Sigmoid colon (tissue), 7 donors: ENCODE measurements around the gene NXPH4. TPM values are rescaled to one million over a fixed set of nuclear protein-coding genes. Genes with fewer than 3 reads are reported as not detected.

Source experiments
- DNase-seq: peaks from one replicate; pipeline ENCODE4 v3.0.0-alpha.2; 2019
- H3K27ac ChIP-seq, 4 donors: fragments of 200-600 bp; sonication (generic); one replicate each; pipeline ENCODE4 v1.5.1; 2016 to 2019; ENCODE audit warnings: mild to moderate bottlenecking in 1 of 4
- H3K27me3 ChIP-seq, 3 donors: fragments of 200-600 bp; sonication (generic); one replicate each; pipeline ENCODE4 v1.5.1; 2019; ENCODE audit warnings: mild to moderate bottlenecking in 1 of 3
- H3K36me3 ChIP-seq, 4 donors: fragments of 200-600 bp; sonication (generic); one replicate each; pipeline ENCODE4 v1.5.1; 2016 to 2019
- H3K4me1 ChIP-seq, 4 donors: fragments of 200-600 bp; sonication (generic); one replicate each; pipeline ENCODE4 v1.5.1; 2017 to 2019
- H3K4me3 ChIP-seq, 4 donors: fragments of 200-600 bp; sonication (generic); one replicate each; pipeline ENCODE4 v1.5.1; 2017 to 2019; ENCODE audit warnings: mild to moderate bottlenecking in 2 of 4, moderate library complexity in 1 of 4
- H3K9me3 ChIP-seq, 4 donors: fragments of 200-600 bp in 3 of 4; sonication (generic) in 3 of 4; one replicate each; pipeline versions ENCODE4 v1.5.1 to v1.6.1; 2013 to 2019
- EP300 ChIP-seq, 4 donors: sonication (generic); formaldehyde crosslinking; IDR thresholded peaks; one replicate each; pipeline ENCODE4 v1.6.1; 2017; ENCODE audit warnings: antibody characterized with exemption in 4 of 4
- POLR2A ChIP-seq, 2 donors: fragments of 450-650 bp; IDR thresholded peaks; one replicate each; pipeline ENCODE4 v1.6.1; 2016; ENCODE audit warnings: antibody characterized with exemption in 2 of 2, mild to moderate bottlenecking in 2 of 2, moderate library complexity in 2 of 2
- POLR2AphosphoS5 ChIP-seq, 4 donors: sonication (generic); formaldehyde crosslinking; IDR thresholded peaks; one replicate each; pipeline ENCODE4 v1.6.1; 2017; ENCODE audit warnings: antibody characterized with exemption in 4 of 4
- WGBS, 2 donors: extraction: QIAGEN DNeasy Blood & Tissue Kit; methylation state at CpG; one replicate each; pipeline ENCODE4 v1.1.7; 2013; 5-methylcytosine and 5-hydroxymethylcytosine counted together
- intact Hi-C: fragments of 100-400 bp; cut with DNase I; formaldehyde crosslinking; loops from one replicate; pipeline ENCODE4 v1.15.1; 2023
- polyA plus RNA-seq, 3 donors: library from polyadenylated mRNA; stranded (reverse); fragments of 200-250 nt; gene quantifications; one replicate each; pipeline ENCODE4 v1.2.3, GENCODE V29; 2013
- total RNA-seq, 4 donors: library from RNA; depleted of rRNA; stranded (reverse); fragments of >200 nt; gene quantifications; one replicate each; pipeline ENCODE4 v1.1.0, GENCODE V29; 2016
- TF ChIP-seq, protein P1 (sequence below), 4 experiments: fragments of 450-650 bp in 3 of 4; fragments of 200-600 bp in 1 of 4; IDR thresholded peaks; one replicate each; pipeline ENCODE4 v1.5.1; 2016 to 2019; ENCODE audit warnings: antibody characterized with exemption in 4 of 4, mild to moderate bottlenecking in 3 of 4, moderate library complexity in 2 of 4
- donor health status: healthy with polysubstance abuse.
- donor health status: Bipolar disorder and iron deficiency.
- donor health status: healthy.

NXPH4 gene
- total and polyA plus RNA-seq, 7 donors, result 0.13 TPM; not detected in 6

DNA sequence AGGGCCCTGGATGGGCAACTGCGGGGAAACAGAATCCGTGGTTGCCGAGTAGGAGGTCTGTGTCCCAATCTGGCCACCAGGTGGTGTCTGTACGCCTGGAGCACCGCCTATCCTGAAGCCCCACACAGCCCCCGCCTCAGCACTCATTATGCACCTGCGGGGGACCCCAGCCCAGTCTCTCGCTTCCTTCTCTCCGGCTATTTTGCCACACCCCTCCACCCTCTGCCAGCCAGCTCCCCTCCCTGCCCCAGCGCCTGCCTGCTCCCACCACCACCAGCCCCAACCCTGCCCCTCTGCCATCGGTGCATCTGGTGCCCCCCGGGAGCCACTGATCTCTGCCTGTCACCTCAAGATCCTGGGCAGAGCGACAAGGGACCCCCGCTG lies 2.2 kb upstream of the NXPH4 start:
- intact Hi-C loops, result loop anchor here (1.0 kb wide), 1 partner anchor 25 kb away; no protein-coding TSS in a partner anchor
- Histone ChIP-seq H3K9me3 (no peaks in the 10 kb centered on the region), H3K4me1 (peaks cover 0 to 32% (median 28%) of the 10 kb centered on the region in 4 donors), H3K36me3 (peaks cover 0 to 35% (median 22%) of the 10 kb centered on the region in 4 donors), H3K27ac (no peak overlapping the region), H3K4me3 (no peak overlapping the region), H3K27me3 (peaks cover 41 to 58% (median 47%) of the 10 kb centered on the region in 3 donors)
- TF ChIP-seq POLR2A (IDR thresholded peaks at IDR 0.05), result no peak
- TF ChIP-seq POLR2AphosphoS5 (IDR thresholded peaks at IDR 0.05), result peak in 2 of 4 donors; percentile 23 to 25
- TF ChIP-seq, protein P1, sequence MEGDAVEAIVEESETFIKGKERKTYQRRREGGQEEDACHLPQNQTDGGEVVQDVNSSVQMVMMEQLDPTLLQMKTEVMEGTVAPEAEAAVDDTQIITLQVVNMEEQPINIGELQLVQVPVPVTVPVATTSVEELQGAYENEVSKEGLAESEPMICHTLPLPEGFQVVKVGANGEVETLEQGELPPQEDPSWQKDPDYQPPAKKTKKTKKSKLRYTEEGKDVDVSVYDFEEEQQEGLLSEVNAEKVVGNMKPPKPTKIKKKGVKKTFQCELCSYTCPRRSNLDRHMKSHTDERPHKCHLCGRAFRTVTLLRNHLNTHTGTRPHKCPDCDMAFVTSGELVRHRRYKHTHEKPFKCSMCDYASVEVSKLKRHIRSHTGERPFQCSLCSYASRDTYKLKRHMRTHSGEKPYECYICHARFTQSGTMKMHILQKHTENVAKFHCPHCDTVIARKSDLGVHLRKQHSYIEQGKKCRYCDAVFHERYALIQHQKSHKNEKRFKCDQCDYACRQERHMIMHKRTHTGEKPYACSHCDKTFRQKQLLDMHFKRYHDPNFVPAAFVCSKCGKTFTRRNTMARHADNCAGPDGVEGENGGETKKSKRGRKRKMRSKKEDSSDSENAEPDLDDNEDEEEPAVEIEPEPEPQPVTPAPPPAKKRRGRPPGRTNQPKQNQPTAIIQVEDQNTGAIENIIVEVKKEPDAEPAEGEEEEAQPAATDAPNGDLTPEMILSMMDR (IDR thresholded peaks at IDR 0.05), result peak; percentile 32 to 67 (median 62)
- DNase-seq, result no peak
- WGBS, 2 donors, result 3% methylated on average over 14 of the region's 14 CpGs

DNA sequence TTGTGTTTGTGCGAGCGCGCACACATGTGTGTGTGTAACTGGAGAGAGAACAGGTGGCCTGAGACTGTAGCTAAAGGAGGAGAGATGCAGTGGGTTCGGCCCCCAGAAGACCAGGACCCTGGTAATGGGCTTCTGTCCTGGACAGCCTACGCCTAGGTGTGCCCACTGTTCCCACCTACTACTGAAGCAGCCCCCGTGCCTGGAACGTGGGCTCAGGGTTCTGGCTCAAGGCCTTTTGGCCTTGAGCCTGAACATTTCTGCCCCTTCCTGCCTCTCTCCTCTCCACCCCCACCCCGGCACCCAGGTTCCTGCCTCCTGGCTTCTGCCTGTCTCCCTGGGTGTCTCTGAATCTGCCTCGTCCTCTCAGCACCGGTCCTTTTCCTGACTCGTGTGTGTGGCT lies 1.5 kb upstream of the NXPH4 start:
- Histone ChIP-seq H3K36me3 (peaks cover 0 to 29% (median 16%) of the 10 kb centered on the region in 4 donors), H3K9me3 (no peaks in the 10 kb centered on the region), H3K4me1 (peaks cover 0 to 34% (median 28%) of the 10 kb centered on the region in 4 donors), H3K4me3 (no peak overlapping the region), H3K27ac (no peak overlapping the region), H3K27me3 (peaks cover 46 to 65% (median 54%) of the 10 kb centered on the region in 3 donors)
- intact Hi-C loops, result no loop called here
- 32 to 37% methylated on average over 11 of the region's 11 CpGs for WGBS, 2 donors
- no peak for DNase-seq
- TF ChIP-seq POLR2A (IDR thresholded peaks at IDR 0.05), result no peak
- TF ChIP-seq, protein P1 (IDR thresholded peaks at IDR 0.05), result no peak
- TF ChIP-seq EP300 (IDR thresholded peaks at IDR 0.05), result no peak
- TF ChIP-seq POLR2AphosphoS5 (IDR thresholded peaks at IDR 0.05), result no peak

DNA sequence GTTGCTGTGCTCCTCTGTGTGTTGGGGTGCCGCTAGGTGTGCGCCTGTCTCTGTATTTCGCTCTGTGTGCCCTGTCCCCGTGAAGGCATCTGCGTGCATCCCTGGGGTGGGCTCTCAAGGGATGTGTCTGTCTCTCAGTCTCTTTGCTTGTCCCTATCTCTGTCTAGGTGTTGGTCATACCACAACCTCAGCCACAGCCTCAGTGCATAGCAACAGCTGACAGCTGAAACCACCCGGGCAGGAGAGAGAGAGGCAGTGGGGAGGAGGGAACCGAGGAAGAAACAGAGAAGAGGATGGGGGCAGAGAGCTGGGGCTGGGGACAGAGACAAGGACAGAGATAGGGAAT lies 953 bp upstream of the NXPH4 start:
- H3K4me1 ChIP-seq, result peaks cover 0 to 38% (median 28%) of the 10 kb centered on the region in 4 donors
- intact Hi-C loops, result no loop called here
- no peak overlapping the region for H3K27ac ChIP-seq
- TF ChIP-seq POLR2AphosphoS5 (IDR thresholded peaks at IDR 0.05) (no peak), EP300 (IDR thresholded peaks at IDR 0.05) (no peak), POLR2A (IDR thresholded peaks at IDR 0.05) (no peak)
- TF ChIP-seq, protein P1 (IDR thresholded peaks at IDR 0.05), result no peak
- no peak overlapping the region for H3K4me3 ChIP-seq
- H3K27me3 ChIP-seq, result peaks cover 50 to 71% (median 60%) of the 10 kb centered on the region in 3 donors
- peaks cover 0 to 23% (median 10%) of the 10 kb centered on the region in 4 donors for H3K36me3 ChIP-seq
- no peaks in the 10 kb centered on the region for H3K9me3 ChIP-seq
- no peak for DNase-seq
- WGBS, 2 donors, result 14 to 17% methylated on average over 7 of the region's 7 CpGs

DNA sequence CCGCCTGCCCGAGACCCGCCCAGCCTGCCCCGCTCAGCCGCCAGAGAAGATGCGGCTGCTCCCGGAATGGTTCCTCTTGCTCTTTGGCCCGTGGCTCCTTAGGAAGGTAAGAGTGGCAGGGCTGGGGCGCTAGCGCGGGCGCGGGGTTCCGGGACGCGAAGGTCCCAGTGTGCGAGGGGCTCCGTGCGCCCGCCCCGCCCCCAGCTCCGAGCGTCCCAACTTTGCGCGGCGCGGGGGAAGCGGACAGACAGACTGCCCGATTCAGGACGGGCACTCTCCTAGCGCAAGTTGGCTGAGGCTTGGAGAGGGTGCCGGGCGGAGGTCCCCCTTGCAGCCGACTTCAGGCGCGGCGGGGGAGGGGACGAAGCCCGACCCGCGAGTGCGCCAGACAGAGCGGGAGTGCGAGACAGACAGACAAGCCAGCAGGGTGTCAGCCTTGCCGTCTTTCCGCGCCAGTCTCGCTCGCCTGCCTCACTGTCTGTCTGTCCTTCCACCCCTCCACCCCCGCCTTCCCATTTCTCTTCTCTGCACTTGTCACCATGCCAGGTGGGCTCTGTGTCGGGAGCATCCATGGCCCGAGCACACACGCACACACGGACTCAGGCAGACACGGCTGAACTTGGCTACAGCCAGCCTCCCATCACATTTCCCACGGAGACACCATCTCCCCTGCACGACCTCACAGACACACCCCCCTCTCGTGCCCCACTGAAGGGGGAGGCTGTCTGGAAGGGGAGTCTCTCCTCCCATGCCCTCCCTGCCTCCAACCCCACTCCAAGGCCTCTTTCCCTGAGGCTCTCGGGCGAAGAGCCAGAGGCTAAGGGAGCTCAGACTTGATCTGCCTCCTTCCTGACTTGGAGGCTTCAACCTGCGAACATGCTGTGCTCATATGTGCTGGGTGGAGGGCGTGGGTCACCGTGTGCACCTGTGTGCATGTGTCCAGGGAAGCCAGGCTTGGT lies 606 bp downstream of the NXPH4 start:
- H3K9me3 ChIP-seq, result no peaks in the 10 kb centered on the region
- H3K4me3 ChIP-seq, result peak overlapping the region in 3 of 4 donors; percentile 22 to 48 (median 45)
- H3K27ac ChIP-seq, result no peak overlapping the region
- no peak for DNase-seq
- TF ChIP-seq POLR2A (IDR thresholded peaks at IDR 0.05) (no peak), EP300 (IDR thresholded peaks at IDR 0.05) (no peak), POLR2AphosphoS5 (IDR thresholded peaks at IDR 0.05) (no peak)
- TF ChIP-seq, protein P1 (IDR thresholded peaks at IDR 0.05), result no peak
- H3K4me1 ChIP-seq, result peaks cover 0 to 42% (median 28%) of the 10 kb centered on the region in 4 donors
- 1 to 3% methylated on average over 63 of the region's 63 CpGs for WGBS, 2 donors
- intact Hi-C loops, result no loop called here
- peaks cover 61 to 87% (median 75%) of the 10 kb centered on the region in 3 donors for H3K27me3 ChIP-seq
- H3K36me3 ChIP-seq, result peaks cover 0 to 7% (median 2%) of the 10 kb centered on the region in 4 donors
